Prostate gland (tissue), 2 donors: Measurements from ENCODE around the gene TGFBR3. TPM values are rescaled to one million over a fixed set of nuclear protein-coding genes. Genes with fewer than 3 reads are reported as not detected.
"Not testable (repeated sequence)": the region's sequence is repeated elsewhere in the genome, so short reads cannot be mapped to it uniquely, and the experiment has no call there.

Experiments used
- DNase-seq: peaks from one replicate; pipeline ENCODE4 v3.0.0-alpha.2; 2019; ENCODE audit warnings: low spot score
- H3K27ac ChIP-seq, 2 donors: fragments of 200-600 bp; sonication (generic); 2 replicates each; pipeline ENCODE4 v1.5.1; 2017 to 2019
- H3K27me3 ChIP-seq: fragments of 200-600 bp; sonication (generic); replicated peaks from 2 replicates; pipeline ENCODE4 v1.5.1; 2019; ENCODE audit not compliant: insufficient read depth
- H3K36me3 ChIP-seq, 2 donors: fragments of 200-600 bp; sonication (generic); 1 replicate in 1 of 2; 2 replicates in 1 of 2; pipeline versions ENCODE4 v1.5.1 to v1.8.1; 2017 to 2019
- H3K4me1 ChIP-seq: fragments of 200-600 bp; sonication (generic); replicated peaks from 2 replicates; pipeline ENCODE4 v1.5.1; 2019
- H3K4me3 ChIP-seq, 2 donors: fragments of 200-600 bp; sonication (generic); 2 replicates each; pipeline ENCODE4 v1.5.1; 2017 to 2019
- H3K9me3 ChIP-seq: fragments of 200-600 bp; sonication (generic); 2 replicates; pipeline ENCODE4 v1.5.1; 2017
- POLR2A ChIP-seq: fragments of 450-650 bp; IDR thresholded peaks from one replicate; pipeline ENCODE4 v1.6.1; 2016; ENCODE audit warnings: antibody characterized with exemption, mild to moderate bottlenecking
- POLR2AphosphoS5 ChIP-seq: sonication (generic); formaldehyde crosslinking; IDR thresholded peaks from one replicate; pipeline ENCODE4 v1.6.1; 2017; ENCODE audit warnings: antibody characterized with exemption
- WGBS: methylation state at CpG from one replicate; pipeline ENCODE4 v1.1.5; 2018; 5-methylcytosine and 5-hydroxymethylcytosine counted together
- intact Hi-C: fragments of 100-400 bp; cut with DNase I; formaldehyde crosslinking; loops from one replicate; pipeline ENCODE4 v1.14.2; 2022
- total RNA-seq, 2 donors: library from RNA; depleted of rRNA; stranded (reverse); fragments of >200 nt; gene quantifications; one replicate each; pipeline ENCODE4 v1.1.0, GENCODE V29; 2016
- TF ChIP-seq, protein P1 (sequence below), 4 experiments: fragments of 200-600 bp in 2 of 4; fragments of 450-650 bp in 2 of 4; sonication (generic) in 2 of 4; IDR thresholded peaks; 1 replicate in 3 of 4; 2 replicates in 1 of 4; pipeline ENCODE4 v1.5.1; 2016 to 2019; ENCODE audit warnings: antibody characterized with exemption in 4 of 4, mild to moderate bottlenecking in 2 of 4, moderate library complexity in 2 of 4

The TGFBR3 gene
- total RNA-seq, 2 donors from 2014 or later = 26.4 to 51.7 TPM

DNA sequence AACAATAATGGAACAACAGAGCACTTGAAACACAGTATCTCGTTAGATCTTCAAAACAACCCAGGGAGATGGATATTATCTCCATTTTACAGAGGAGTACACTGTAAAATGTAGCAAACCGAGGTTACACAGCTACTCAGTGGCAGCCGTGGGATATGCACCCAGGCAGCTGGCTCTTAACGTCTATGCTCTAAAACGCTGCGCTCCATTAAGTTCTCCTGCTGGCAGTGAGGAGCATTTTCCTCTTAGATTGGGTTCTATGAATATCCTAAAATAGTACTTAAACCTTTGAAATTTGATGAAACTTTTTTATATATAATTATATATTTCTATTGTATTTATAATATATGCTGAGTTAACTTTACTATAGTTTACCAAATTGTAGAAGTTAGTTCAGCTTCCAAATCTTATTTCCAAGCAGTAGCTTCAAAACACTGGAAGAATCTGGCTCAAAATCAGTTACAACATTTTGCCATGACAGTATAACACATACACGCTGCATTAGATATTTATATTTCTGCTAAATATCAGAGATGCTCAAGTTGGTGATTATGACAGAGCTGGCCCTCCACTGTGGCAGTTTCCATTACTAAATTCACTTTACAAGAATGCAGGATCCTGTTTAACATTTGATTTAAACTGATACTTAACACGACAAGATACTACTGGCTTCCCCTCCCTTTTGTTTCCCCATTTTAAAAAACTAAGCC lies 49.5 kb downstream of the TGFBR3 start:
- intact Hi-C loops = no loop called here
- no peaks in the 10 kb centered on the region for H3K4me1 ChIP-seq
- no peaks in the 10 kb centered on the region for H3K27me3 ChIP-seq
- H3K36me3 ChIP-seq = no peaks in the 10 kb centered on the region
- H3K9me3 ChIP-seq = no peaks in the 10 kb centered on the region
- TF ChIP-seq, protein P1, sequence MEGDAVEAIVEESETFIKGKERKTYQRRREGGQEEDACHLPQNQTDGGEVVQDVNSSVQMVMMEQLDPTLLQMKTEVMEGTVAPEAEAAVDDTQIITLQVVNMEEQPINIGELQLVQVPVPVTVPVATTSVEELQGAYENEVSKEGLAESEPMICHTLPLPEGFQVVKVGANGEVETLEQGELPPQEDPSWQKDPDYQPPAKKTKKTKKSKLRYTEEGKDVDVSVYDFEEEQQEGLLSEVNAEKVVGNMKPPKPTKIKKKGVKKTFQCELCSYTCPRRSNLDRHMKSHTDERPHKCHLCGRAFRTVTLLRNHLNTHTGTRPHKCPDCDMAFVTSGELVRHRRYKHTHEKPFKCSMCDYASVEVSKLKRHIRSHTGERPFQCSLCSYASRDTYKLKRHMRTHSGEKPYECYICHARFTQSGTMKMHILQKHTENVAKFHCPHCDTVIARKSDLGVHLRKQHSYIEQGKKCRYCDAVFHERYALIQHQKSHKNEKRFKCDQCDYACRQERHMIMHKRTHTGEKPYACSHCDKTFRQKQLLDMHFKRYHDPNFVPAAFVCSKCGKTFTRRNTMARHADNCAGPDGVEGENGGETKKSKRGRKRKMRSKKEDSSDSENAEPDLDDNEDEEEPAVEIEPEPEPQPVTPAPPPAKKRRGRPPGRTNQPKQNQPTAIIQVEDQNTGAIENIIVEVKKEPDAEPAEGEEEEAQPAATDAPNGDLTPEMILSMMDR (IDR thresholded peaks at IDR 0.05) = no peak
- TF ChIP-seq POLR2AphosphoS5 (no peak), POLR2A (no peak)
- H3K27ac ChIP-seq = no peak overlapping the region
- DNase-seq = no peak
- 61% methylated on average over 8 of the region's 8 CpGs for WGBS
- H3K4me3 ChIP-seq = no peak overlapping the region

GRCh38 chr1:91835087-91835521 lies 50.8 kb downstream of the TGFBR3 start:
- H3K4me1 ChIP-seq = no peaks in the 10 kb centered on the region
- H3K27ac ChIP-seq = no peak overlapping the region
- intact Hi-C loops = no loop called here
- H3K4me3 ChIP-seq = no peak overlapping the region
- 92% methylated on average over 1 of the region's 1 CpG for WGBS
- H3K9me3 ChIP-seq = no peaks in the 10 kb centered on the region
- H3K27me3 ChIP-seq = no peaks in the 10 kb centered on the region
- DNase-seq = no peak
- no peak for TF ChIP-seq POLR2AphosphoS5
- TF ChIP-seq, protein P1 (IDR thresholded peaks at IDR 0.05) = no peak
- TF ChIP-seq POLR2A = no peak
- no peaks in the 10 kb centered on the region for H3K36me3 ChIP-seq

- 96% methylated on average over 7 of the region's 7 CpGs for WGBS
- H3K9me3 ChIP-seq, H3K27ac ChIP-seq, H3K4me1 ChIP-seq, H3K27me3 ChIP-seq, DNase-seq, H3K4me3 ChIP-seq, H3K36me3 ChIP-seq: not testable (repeated sequence)
- intact Hi-C loops = loop anchor here (5.0 kb wide), 1 partner anchor 53 kb away; the partner anchor contains the start of gene TGFBR3
Observed at GRCh38 chr1:91834549-91834948, 51.4 kb downstream of the TGFBR3 start.

- no peaks in the 10 kb centered on the region for H3K27me3 ChIP-seq
- DNase-seq = no peak
- H3K9me3 ChIP-seq = no peaks in the 10 kb centered on the region
- intact Hi-C loops = loop anchor here (5.0 kb wide), 1 partner anchor 53 kb away; the partner anchor contains the start of gene TGFBR3
- no peaks in the 10 kb centered on the region for H3K4me1 ChIP-seq
- WGBS = 92% methylated on average over 1 of the region's 1 CpG
- no peak for TF ChIP-seq POLR2A
- no peak for TF ChIP-seq POLR2AphosphoS5
- TF ChIP-seq, protein P1 (IDR thresholded peaks at IDR 0.05) = no peak
- H3K36me3 ChIP-seq = no peaks in the 10 kb centered on the region
- no peak overlapping the region for H3K27ac ChIP-seq
- no peak overlapping the region for H3K4me3 ChIP-seq
Observed at GRCh38 chr1:91833946-91834345, 52.0 kb downstream of the TGFBR3 start.

- 30% methylated on average over 8 of the region's 8 CpGs for WGBS
- TF ChIP-seq POLR2AphosphoS5 (peak; percentile 46), POLR2A (no peak)
- TF ChIP-seq, protein P1 (IDR thresholded peaks at IDR 0.05) = no peak
- DNase-seq = peak; percentile 52
- Histone ChIP-seq H3K27me3 (no peaks in the 10 kb centered on the region), H3K4me3 (no peak overlapping the region), H3K4me1 (peaks cover 4% of the 10 kb centered on the region), H3K9me3 (no peaks in the 10 kb centered on the region), H3K27ac (peak overlapping the region; percentile 17 to 52), H3K36me3 (no peaks in the 10 kb centered on the region)
- intact Hi-C loops = loop anchor here (5.0 kb wide), 1 partner anchor 56 kb away; the partner anchor contains the start of gene TGFBR3
Observed at GRCh38 chr1:91831132-91831930, 54.6 kb downstream of the TGFBR3 start.
